NCI-H446 treated with DMSO at 0.1 percent for 48 hours (cell line): ENCODE results near the gene EIF4A3.

ENCODE experiments used
- DNase-seq: peaks from one replicate; lab custom pipeline; 2025; lab: John Stamatoyannopoulos, UW

Gene EIF4A3

GRCh38 chr17:80147035-80147822, at the start of gene EIF4A3:
Gene EIF4A3, minus strand, starts transcription at chr17:80147128. Its CDS starts 167 bp downstream, at chr17:80146961.
- DNase-seq, result peak; percentile 98

GRCh38 chr17:80196652-80197051, 49.7 kb upstream of the EIF4A3 start:
- no peak for DNase-seq

GRCh38 chr17:80195671-80196529, 49.0 kb upstream of the EIF4A3 start:
- no peak for DNase-seq

GRCh38 chr17:80195141-80195540, 48.2 kb upstream of the EIF4A3 start:
- DNase-seq, result no peak

- no peak for DNase-seq
Observed at GRCh38 chr17:80191865-80192661, 45.1 kb upstream of the EIF4A3 start.

GRCh38 chr17:80191192-80191591, 44.3 kb upstream of the EIF4A3 start:
- no peak for DNase-seq

GRCh38 chr17:80190716-80191115, 43.8 kb upstream of the EIF4A3 start:
- DNase-seq, result no peak

- DNase-seq, result no peak
Observed at GRCh38 chr17:80189611-80190010, 42.7 kb upstream of the EIF4A3 start.

GRCh38 chr17:80187515-80187941, 40.6 kb upstream of the EIF4A3 start:
- DNase-seq, result no peak

GRCh38 chr17:80187090-80187489, 40.2 kb upstream of the EIF4A3 start:
- no peak for DNase-seq

- no peak for DNase-seq
Observed at GRCh38 chr17:80185968-80186367, 39.0 kb upstream of the EIF4A3 start.

- DNase-seq, result no peak
Observed at GRCh38 chr17:80184423-80184714, 37.4 kb upstream of the EIF4A3 start.

GRCh38 chr17:80183581-80184422, 36.9 kb upstream of the EIF4A3 start:
- no peak for DNase-seq

- DNase-seq, result no peak
Observed at GRCh38 chr17:80182845-80183223, 35.9 kb upstream of the EIF4A3 start.

- no peak for DNase-seq
Observed at GRCh38 chr17:80182118-80182844, 35.4 kb upstream of the EIF4A3 start.

- no peak for DNase-seq
Observed at GRCh38 chr17:80181431-80181830, 34.5 kb upstream of the EIF4A3 start.

GRCh38 chr17:80180192-80180591, 33.3 kb upstream of the EIF4A3 start:
- no peak for DNase-seq

GRCh38 chr17:80177986-80178595, 31.2 kb upstream of the EIF4A3 start:
- no peak for DNase-seq

- no peak for DNase-seq
Observed at GRCh38 chr17:80176757-80177156, 29.8 kb upstream of the EIF4A3 start.

GRCh38 chr17:80173916-80174315, 27.0 kb upstream of the EIF4A3 start:
- no peak for DNase-seq
